ENCODE results near the gene ISLR.

ISLR gene

GRCh38 chr15:74170875-74171578 is 2.5 kb upstream of the ISLR start:
- H3K4me3 ChIP-seq (ENCODE audit: low read depth, low read length), result no peak overlapping the region
- DNase-seq (ENCODE audit: low read depth, low spot score), result no peak
- TF ChIP-seq CTCF (IDR thresholded peaks at IDR 0.05; ENCODE audit: insufficient read depth, low read length, missing control alignments), result no peak
- ChIA-PET POLR2A (no interaction called here), CTCF (no interaction called here)

- CTCF ChIA-PET, result interaction anchor here (0.8 to 1.6 kb wide), 3 partner anchors 15 to 149 kb away, joined by 3 to 4 read pairs (median 4); no protein-coding TSS in a partner anchor
- no peak overlapping the region for H3K4me3 ChIP-seq (ENCODE audit: low read depth, low read length)
- POLR2A ChIA-PET, result no interaction called here
- DNase-seq (ENCODE audit: low read depth, low spot score), result no peak
- no peak for TF ChIP-seq CTCF (IDR thresholded peaks at IDR 0.05; ENCODE audit: insufficient read depth, low read length, missing control alignments)
These were observed 1.5 kb upstream of the ISLR start for GRCh38 chr15:74171965-74172541.

DNA sequence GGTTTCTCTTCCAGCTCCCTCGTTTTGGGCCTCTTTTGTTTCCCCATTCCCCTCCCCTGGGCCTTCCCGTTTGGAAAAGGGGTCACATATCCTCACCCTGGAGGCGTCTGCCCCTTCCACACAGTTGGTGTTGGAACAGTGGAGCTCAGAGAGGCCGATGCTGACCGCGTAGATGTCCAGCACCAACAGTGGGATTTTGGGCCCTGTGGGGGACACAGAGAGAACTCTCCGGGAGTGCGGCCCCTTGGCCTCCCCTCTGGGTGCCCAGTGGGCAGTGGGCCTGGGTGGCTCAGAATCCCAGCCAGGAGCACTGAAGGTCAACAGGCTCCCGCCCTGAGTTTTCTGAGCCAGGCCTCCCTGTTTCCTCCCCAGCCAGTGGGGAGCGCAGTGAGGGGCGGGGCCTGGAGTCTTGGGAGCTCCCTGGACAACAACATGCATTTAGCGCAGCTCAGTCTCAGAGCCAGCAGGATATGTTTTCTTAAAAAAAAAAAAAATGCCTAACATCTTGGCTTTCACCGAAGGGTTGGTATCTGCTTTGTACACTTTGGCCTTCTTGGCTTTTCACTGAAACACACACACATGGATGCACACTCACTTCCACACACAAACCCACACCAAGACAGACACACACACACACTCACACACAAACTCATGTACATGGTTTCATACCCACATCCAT is 670 bp upstream of the ISLR start:
- POLR2A ChIA-PET, result no interaction called here
- TF ChIP-seq CTCF (IDR thresholded peaks at IDR 0.05; ENCODE audit: insufficient read depth, low read length, missing control alignments), result no peak
- no peak for DNase-seq (ENCODE audit: low read depth, low spot score)
- H3K4me3 ChIP-seq (ENCODE audit: low read depth, low read length), result no peak overlapping the region
- CTCF ChIA-PET, result interaction anchor here (0.8 to 2.1 kb wide), 4 partner anchors 16 to 148 kb away, joined by 3 to 6 read pairs (median 4); no protein-coding TSS in a partner anchor

DNA sequence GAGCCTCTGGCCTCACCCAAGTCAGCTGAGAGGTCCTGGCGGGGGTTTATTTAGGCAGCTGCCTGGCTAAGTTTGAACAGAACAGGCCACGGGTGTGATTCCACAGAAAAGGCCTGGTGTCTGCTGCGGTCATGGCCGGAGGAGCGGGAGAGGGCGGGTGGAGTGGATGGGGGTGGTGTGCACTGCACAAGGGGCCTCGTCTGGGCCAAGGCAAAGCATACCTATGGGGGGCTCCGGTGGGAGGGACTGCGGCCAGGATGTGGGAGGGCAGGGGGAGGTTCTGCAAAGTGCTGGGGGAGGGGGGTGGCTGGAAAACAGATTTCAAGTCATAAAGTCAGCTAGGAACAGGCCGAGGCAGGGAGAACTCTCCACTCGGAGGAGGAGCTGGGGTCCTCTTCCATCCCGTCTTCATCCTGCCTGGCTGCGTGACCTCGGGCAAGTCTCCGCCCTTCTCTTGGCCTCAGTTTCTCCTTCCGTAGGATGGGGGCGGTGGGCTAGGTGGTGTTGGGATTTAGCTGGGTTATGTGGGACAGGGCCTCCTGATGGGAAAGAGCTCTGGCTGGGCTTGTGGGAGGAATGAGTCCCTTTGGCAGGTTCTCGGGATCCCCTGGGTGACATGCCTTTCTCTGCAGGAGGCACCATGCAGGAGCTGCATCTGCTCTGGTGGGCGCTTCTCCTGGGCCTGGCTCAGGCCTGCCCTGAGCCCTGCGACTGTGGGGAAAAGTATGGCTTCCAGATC is 878 bp downstream of the ISLR start:
- ChIA-PET POLR2A (no interaction called here), CTCF (interaction anchor here (0.9 to 3.2 kb wide), 3 partner anchors 46 to 147 kb away, joined by 3 to 8 read pairs (median 6); no protein-coding TSS in a partner anchor)
- no peak for TF ChIP-seq CTCF (IDR thresholded peaks at IDR 0.05; ENCODE audit: insufficient read depth, low read length, missing control alignments)
- no peak overlapping the region for H3K4me3 ChIP-seq (ENCODE audit: low read depth, low read length)
- no peak for DNase-seq (ENCODE audit: low read depth, low spot score)

- no peak for DNase-seq (ENCODE audit: low read depth, low spot score)
- H3K4me3 ChIP-seq (ENCODE audit: low read depth, low read length), result no peak overlapping the region
- no peak for TF ChIP-seq CTCF (IDR thresholded peaks at IDR 0.05; ENCODE audit: insufficient read depth, low read length, missing control alignments)
- ChIA-PET CTCF (interaction anchor here (0.9 to 3.2 kb wide), 2 partner anchors 21 to 133 kb away, joined by 3 to 8 read pairs; no protein-coding TSS in a partner anchor), POLR2A (no interaction called here)
These were observed 1.4 kb downstream of the ISLR start for GRCh38 chr15:74174958-74175253.
